ENCODE measurements around the gene TNFRSF6B. TPM values are rescaled to one million over a fixed set of nuclear protein-coding genes. Genes with fewer than 3 reads are reported as not detected.

TNFRSF6B gene
- total RNA-seq, 4 donors from 2014 or later, result 2.1 to 4.2 (median 2.7) TPM; not detected in 1

- H3K4me3 ChIP-seq, result no peak overlapping the region
- no peaks in the 10 kb centered on the region for H3K27me3 ChIP-seq
- no peak for DNase-seq
- no peaks in the 10 kb centered on the region for H3K9me3 ChIP-seq
- H3K27ac ChIP-seq, result peak overlapping the region in 1 of 4 donors; percentile 70
- peaks cover 0 to 29% (median 19%) of the 10 kb centered on the region in 4 donors for H3K4me1 ChIP-seq
- no peak for TF ChIP-seq POLR2A (IDR thresholded peaks at IDR 0.05)
- TF ChIP-seq, protein P1, sequence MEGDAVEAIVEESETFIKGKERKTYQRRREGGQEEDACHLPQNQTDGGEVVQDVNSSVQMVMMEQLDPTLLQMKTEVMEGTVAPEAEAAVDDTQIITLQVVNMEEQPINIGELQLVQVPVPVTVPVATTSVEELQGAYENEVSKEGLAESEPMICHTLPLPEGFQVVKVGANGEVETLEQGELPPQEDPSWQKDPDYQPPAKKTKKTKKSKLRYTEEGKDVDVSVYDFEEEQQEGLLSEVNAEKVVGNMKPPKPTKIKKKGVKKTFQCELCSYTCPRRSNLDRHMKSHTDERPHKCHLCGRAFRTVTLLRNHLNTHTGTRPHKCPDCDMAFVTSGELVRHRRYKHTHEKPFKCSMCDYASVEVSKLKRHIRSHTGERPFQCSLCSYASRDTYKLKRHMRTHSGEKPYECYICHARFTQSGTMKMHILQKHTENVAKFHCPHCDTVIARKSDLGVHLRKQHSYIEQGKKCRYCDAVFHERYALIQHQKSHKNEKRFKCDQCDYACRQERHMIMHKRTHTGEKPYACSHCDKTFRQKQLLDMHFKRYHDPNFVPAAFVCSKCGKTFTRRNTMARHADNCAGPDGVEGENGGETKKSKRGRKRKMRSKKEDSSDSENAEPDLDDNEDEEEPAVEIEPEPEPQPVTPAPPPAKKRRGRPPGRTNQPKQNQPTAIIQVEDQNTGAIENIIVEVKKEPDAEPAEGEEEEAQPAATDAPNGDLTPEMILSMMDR (IDR thresholded peaks at IDR 0.05), result no peak
- peaks cover 0 to 37% (median 0%) of the 10 kb centered on the region in 3 donors for H3K36me3 ChIP-seq
Observed at GRCh38 chr20:63731410-63731809, 35.0 kb downstream of the TNFRSF6B start.

GRCh38 chr20:63732118-63733095 lies 36.0 kb downstream of the TNFRSF6B start:
- Histone ChIP-seq H3K27ac (no peak overlapping the region), H3K4me3 (no peak overlapping the region), H3K9me3 (no peaks in the 10 kb centered on the region), H3K4me1 (peaks cover 0 to 36% (median 24%) of the 10 kb centered on the region in 4 donors), H3K36me3 (peaks cover 0 to 37% (median 0%) of the 10 kb centered on the region in 3 donors), H3K27me3 (no peaks in the 10 kb centered on the region)
- peak in 1 of 3 donors; percentile 46 for DNase-seq
- TF ChIP-seq, protein P1 (IDR thresholded peaks at IDR 0.05), result no peak
- TF ChIP-seq POLR2A (IDR thresholded peaks at IDR 0.05), result no peak

GRCh38 chr20:63733117-63733516 lies 36.7 kb downstream of the TNFRSF6B start:
- Histone ChIP-seq H3K27me3 (no peaks in the 10 kb centered on the region), H3K4me3 (no peak overlapping the region), H3K4me1 (peaks cover 0 to 36% (median 28%) of the 10 kb centered on the region in 4 donors), H3K36me3 (peaks cover 0 to 37% (median 0%) of the 10 kb centered on the region in 3 donors), H3K9me3 (no peaks in the 10 kb centered on the region), H3K27ac (no peak overlapping the region)
- DNase-seq, result no peak
- TF ChIP-seq, protein P1 (IDR thresholded peaks at IDR 0.05), result no peak
- no peak for TF ChIP-seq POLR2A (IDR thresholded peaks at IDR 0.05)

GRCh38 chr20:63733579-63734081 lies 37.2 kb downstream of the TNFRSF6B start:
- H3K4me1 ChIP-seq, result peaks cover 0 to 37% (median 29%) of the 10 kb centered on the region in 4 donors
- no peak for DNase-seq
- TF ChIP-seq, protein P1 (IDR thresholded peaks at IDR 0.05), result no peak
- no peaks in the 10 kb centered on the region for H3K9me3 ChIP-seq
- peaks cover 0 to 37% (median 0%) of the 10 kb centered on the region in 3 donors for H3K36me3 ChIP-seq
- H3K4me3 ChIP-seq, result no peak overlapping the region
- no peaks in the 10 kb centered on the region for H3K27me3 ChIP-seq
- no peak overlapping the region for H3K27ac ChIP-seq

DNA sequence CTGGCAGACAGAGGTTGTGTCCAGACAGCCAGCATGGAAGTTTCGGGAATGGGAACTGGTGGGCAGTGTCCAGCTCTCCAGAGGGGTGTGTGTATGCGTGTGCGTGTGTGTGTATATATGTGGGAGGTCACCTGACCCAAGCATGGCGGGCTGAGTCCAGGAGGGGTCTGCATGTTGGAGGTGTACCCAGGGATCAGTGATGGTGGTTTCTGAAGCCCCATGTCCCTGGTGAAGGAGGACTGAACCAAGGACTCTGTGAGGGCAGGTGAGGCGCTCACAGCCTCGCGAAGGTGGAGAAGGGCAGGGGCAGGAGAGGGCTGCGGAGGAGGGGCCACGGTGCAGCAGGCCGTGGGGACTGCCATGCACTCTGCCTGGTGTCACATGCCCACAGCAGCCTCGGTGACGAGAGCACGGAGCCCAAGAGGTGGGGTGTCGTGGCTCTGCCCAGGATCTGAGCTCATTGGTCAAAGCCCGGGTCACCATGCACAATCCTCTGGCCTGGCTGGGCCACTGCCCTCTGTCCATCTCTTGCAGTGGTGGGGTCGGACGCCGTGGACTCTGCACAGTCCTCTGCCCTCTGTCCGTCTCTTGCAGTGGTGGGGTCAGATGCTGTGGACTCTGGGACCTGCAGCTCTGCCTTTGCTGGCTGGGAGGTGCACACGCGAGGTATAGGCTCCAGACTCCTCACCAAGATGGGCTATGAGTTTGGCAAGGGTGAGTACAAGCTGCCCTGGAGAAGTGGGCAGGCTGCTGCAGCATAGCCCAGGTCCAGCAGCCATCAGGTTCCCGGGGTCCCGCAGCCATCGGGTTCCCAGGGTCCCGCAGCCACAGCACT lies 37.9 kb downstream of the TNFRSF6B start:
- Histone ChIP-seq H3K27me3 (no peaks in the 10 kb centered on the region), H3K27ac (no peak overlapping the region), H3K4me3 (no peak overlapping the region), H3K9me3 (no peaks in the 10 kb centered on the region), H3K4me1 (peaks cover 0 to 42% (median 29%) of the 10 kb centered on the region in 4 donors), H3K36me3 (peaks cover 0 to 37% (median 0%) of the 10 kb centered on the region in 3 donors)
- DNase-seq, result no peak
- TF ChIP-seq, protein P1 (IDR thresholded peaks at IDR 0.05), result no peak
